Progenitor cell of endocrine pancreas (in vitro differentiated cells): ENCODE data around the gene HOXD10. TPM values are rescaled to one million over a fixed set of nuclear protein-coding genes. Genes with fewer than 3 reads are reported as not detected.

Experiments
- DNase-seq: peaks from one replicate; pipeline ENCODE4 v3.0.0; 2021; ENCODE audit warnings: low spot score; ENCODE audit not compliant: unreplicated experiment
- H3K27ac Mint-ChIP-seq: 2 replicates; pipeline ENCODE4 v1.8.0; 2021; ENCODE audit warnings: mild to moderate bottlenecking, moderate library complexity, mixed read lengths
- H3K27me3 Mint-ChIP-seq: 2 replicates; pipeline ENCODE4 v1.8.0; 2021; ENCODE audit warnings: mixed read lengths
- H3K36me3 Mint-ChIP-seq: 2 replicates; pipeline ENCODE4 v1.8.0; 2022; ENCODE audit warnings: mixed read lengths; ENCODE audit not compliant: insufficient read depth
- H3K4me1 Mint-ChIP-seq: 2 replicates; pipeline ENCODE4 v1.8.0; 2021; ENCODE audit warnings: low read depth, mixed read lengths
- H3K4me3 Mint-ChIP-seq: 2 replicates; pipeline ENCODE4 v1.8.0; 2021; ENCODE audit warnings: low read depth, mild to moderate bottlenecking, moderate library complexity, mixed read lengths
- H3K9me3 Mint-ChIP-seq: 2 replicates; pipeline ENCODE4 v1.8.0; 2021; ENCODE audit warnings: low read depth, mixed read lengths
- CTCF ChIP-seq: fragments of 200-600 bp; sonication (generic); IDR thresholded peaks from one replicate; pipeline ENCODE4 v1.5.0; 2021; ENCODE audit warnings: antibody characterized with exemption, mild to moderate bottlenecking; ENCODE audit not compliant: unreplicated experiment
- microRNA-seq: library from miRNA; unstranded; fragments of <30 nt; microRNA quantifications from one replicate; pipeline ENCODE4 v1.1.0, GENCODE V29; 2020; ENCODE audit warnings: borderline number of aligned reads; ENCODE audit not compliant: unreplicated experiment
- total RNA-seq: library from RNA; stranded (reverse); gene quantifications from 2 replicates; pipeline ENCODE4 v1.2.1, GENCODE V29; 2021

Gene HOXD10
- total RNA-seq, 1 donor from 2014 or later = not detected

GRCh38 chr2:176166272-176166671 is 49.7 kb downstream of the HOXD10 start:
- no peaks in the 10 kb centered on the region for H3K9me3 Mint-ChIP-seq
- H3K4me1 Mint-ChIP-seq = peaks cover 2% of the 10 kb centered on the region
- H3K36me3 Mint-ChIP-seq = no peaks in the 10 kb centered on the region
- DNase-seq = no peak
- H3K27me3 Mint-ChIP-seq = peaks cover 96% of the 10 kb centered on the region
- no peak overlapping the region for H3K4me3 Mint-ChIP-seq
- TF ChIP-seq CTCF = no peak
- H3K27ac Mint-ChIP-seq = no peak overlapping the region

GRCh38 chr2:176167398-176167797 is 50.8 kb downstream of the HOXD10 start:
- no peaks in the 10 kb centered on the region for H3K36me3 Mint-ChIP-seq
- H3K9me3 Mint-ChIP-seq = no peaks in the 10 kb centered on the region
- H3K4me3 Mint-ChIP-seq = no peak overlapping the region
- peaks cover 95% of the 10 kb centered on the region for H3K27me3 Mint-ChIP-seq
- H3K27ac Mint-ChIP-seq = no peak overlapping the region
- peaks cover 4% of the 10 kb centered on the region for H3K4me1 Mint-ChIP-seq
- no peak for TF ChIP-seq CTCF
- no peak for DNase-seq

- Mint-ChIP-seq H3K27ac (no peak overlapping the region), H3K36me3 (no peaks in the 10 kb centered on the region), H3K4me3 (no peak overlapping the region), H3K9me3 (no peaks in the 10 kb centered on the region), H3K4me1 (peaks cover 6% of the 10 kb centered on the region), H3K27me3 (peaks cover 96% of the 10 kb centered on the region)
- no peak for DNase-seq
- TF ChIP-seq CTCF = no peak
Measured at GRCh38 chr2:176169181-176169580, 52.6 kb downstream of the HOXD10 start.

Small RNAs within 50 kb of the gene (microRNA-seq; reads per million reads assigned to microRNA genes)
- 21.5 reads per million, percentile 31 among the genes with 10 or more reads in this experiment for gene MIR10B

Other genes starting within 250 kb of the HOXD10 start
- gene LNPK, start 114.5 kb upstream of the HOXD10 start, total RNA-seq = 22.7 and 30.3 TPM in 2 replicates
- not detected in 2 replicates for gene EVX2, start 32.8 kb upstream of the HOXD10 start, total RNA-seq
- not detected in 2 replicates for gene HOXD13, start 24.1 kb upstream of the HOXD10 start, total RNA-seq
- not detected in 2 replicates for gene HOXD12, start 17.0 kb upstream of the HOXD10 start, total RNA-seq
- gene HOXD11, start 9.5 kb upstream of the HOXD10 start, total RNA-seq = not detected in 2 replicates
- not detected in 2 replicates for gene HOXD9, start 5.9 kb downstream of the HOXD10 start, total RNA-seq
- not detected in 2 replicates for gene HOXD8, start 12.9 kb downstream of the HOXD10 start, total RNA-seq
- gene HOXD4, start 34.8 kb downstream of the HOXD10 start, total RNA-seq = not detected in 2 replicates
- not detected in 2 replicates for gene HOXD3, start 40.5 kb downstream of the HOXD10 start, total RNA-seq
- gene HOXD1, start 71.9 kb downstream of the HOXD10 start, total RNA-seq = 0.16 TPM in 1 of 2 replicates, not detected in the other
- gene MTX2, start 152.7 kb downstream of the HOXD10 start, total RNA-seq = 30.9 and 33.4 TPM in 2 replicates